Measurements from ENCODE around the gene NRL.

The NRL gene

GRCh38 chr14:24078146-24078545, 36.6 kb downstream of the NRL start:
- Histone ChIP-seq H3K36me3 (ENCODE audit: control insufficient read depth in 2 of 2, insufficient read depth in 2 of 2, low read length in 2 of 2) (no peaks in the 10 kb centered on the region), H3K9me3 (ENCODE audit: control insufficient read depth in 2 of 2, low read length in 2 of 2) (no peaks in the 10 kb centered on the region), H3K27ac (ENCODE audit: low read length) (no peak overlapping the region), H3K27me3 (ENCODE audit: control insufficient read depth in 1 of 2, insufficient read depth in 2 of 2, low read length in 2 of 2) (peaks cover 2 to 3% of the 10 kb centered on the region in 2 donors), H3K9ac (ENCODE audit: low read length in 2 of 2) (no peak overlapping the region), H3K4me1 (ENCODE audit: control insufficient read depth, insufficient read depth, low read length) (peaks cover 10% of the 10 kb centered on the region), H3K4me3 (ENCODE audit: low read length in 2 of 2) (no peak overlapping the region)

- peaks cover 2 to 3% of the 10 kb centered on the region in 2 donors for H3K27me3 ChIP-seq (ENCODE audit: control insufficient read depth in 1 of 2, insufficient read depth in 2 of 2, low read length in 2 of 2)
- no peak overlapping the region for H3K9ac ChIP-seq (ENCODE audit: low read length in 2 of 2)
- H3K4me3 ChIP-seq (ENCODE audit: low read length in 2 of 2) = no peak overlapping the region
- no peak overlapping the region for H3K27ac ChIP-seq (ENCODE audit: low read length)
- peaks cover 20% of the 10 kb centered on the region for H3K4me1 ChIP-seq (ENCODE audit: control insufficient read depth, insufficient read depth, low read length)
- H3K36me3 ChIP-seq (ENCODE audit: control insufficient read depth in 2 of 2, insufficient read depth in 2 of 2, low read length in 2 of 2) = no peaks in the 10 kb centered on the region
- H3K9me3 ChIP-seq (ENCODE audit: control insufficient read depth in 2 of 2, low read length in 2 of 2) = no peaks in the 10 kb centered on the region
These were observed 37.7 kb downstream of the NRL start for GRCh38 chr14:24077086-24077485.

DNA sequence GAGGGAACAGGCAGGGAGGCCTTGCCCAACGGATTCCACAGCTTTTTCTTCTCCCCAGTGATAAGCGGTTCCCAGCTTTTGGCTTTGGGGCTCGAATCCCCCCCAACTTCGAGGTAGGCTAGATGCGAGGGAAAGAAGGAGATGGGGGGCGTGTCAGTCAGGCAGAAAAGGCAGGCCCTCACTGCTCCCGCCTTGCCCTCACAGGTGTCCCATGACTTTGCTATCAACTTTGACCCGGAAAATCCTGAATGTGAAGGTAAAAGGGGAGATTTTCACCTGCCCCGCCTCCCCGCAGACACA, 38.5 kb downstream of the NRL start:
- H3K27me3 ChIP-seq (ENCODE audit: control insufficient read depth in 1 of 2, insufficient read depth in 2 of 2, low read length in 2 of 2) = peaks cover 0 to 2% of the 10 kb centered on the region in 2 donors

DNA sequence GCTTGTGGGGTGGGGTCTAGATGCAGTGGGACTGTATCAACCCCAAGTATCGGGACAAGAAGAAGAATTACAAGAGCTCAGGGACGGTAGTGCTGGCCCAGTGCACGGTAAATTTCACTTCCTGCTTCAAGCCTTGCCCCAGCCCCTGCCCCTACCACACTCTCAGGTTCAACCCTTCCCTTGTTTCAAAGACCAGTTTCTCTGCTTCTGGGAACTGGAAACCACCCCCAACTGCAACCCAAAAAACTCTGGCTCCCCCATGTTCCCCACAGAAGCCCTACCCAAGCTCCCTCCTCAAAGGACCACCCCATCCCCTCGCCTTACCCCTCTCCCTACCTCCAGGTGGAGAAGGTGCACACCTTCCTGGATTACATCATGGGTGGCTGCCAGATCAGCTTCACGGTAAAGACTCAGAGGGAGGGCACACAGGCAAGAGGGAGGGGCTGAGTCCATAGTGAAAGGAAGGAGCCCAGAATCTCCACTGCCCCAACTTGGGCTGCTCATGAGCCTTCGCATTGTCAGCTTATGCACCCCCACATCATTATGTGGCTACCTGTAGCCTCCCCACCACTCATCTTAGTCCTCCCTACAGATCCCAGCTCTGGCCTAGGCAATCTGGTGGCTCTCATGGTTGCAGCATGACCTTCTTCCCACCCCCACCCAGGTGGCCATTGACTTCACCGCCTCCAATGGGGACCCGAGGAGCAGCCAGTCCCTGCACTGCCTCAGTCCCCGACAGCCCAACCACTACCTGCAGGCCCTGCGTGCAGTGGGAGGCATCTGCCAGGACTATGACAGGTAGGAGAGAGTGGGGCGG, 39.1 kb downstream of the NRL start:
- H3K4me1 ChIP-seq (ENCODE audit: control insufficient read depth, insufficient read depth, low read length) = peaks cover 16% of the 10 kb centered on the region
- no peak overlapping the region for H3K27ac ChIP-seq (ENCODE audit: low read length)
- H3K9ac ChIP-seq (ENCODE audit: low read length in 2 of 2) = no peak overlapping the region
- H3K27me3 ChIP-seq (ENCODE audit: control insufficient read depth in 1 of 2, insufficient read depth in 2 of 2, low read length in 2 of 2) = peaks cover 0 to 2% of the 10 kb centered on the region in 2 donors
- H3K36me3 ChIP-seq (ENCODE audit: control insufficient read depth in 2 of 2, insufficient read depth in 2 of 2, low read length in 2 of 2) = no peaks in the 10 kb centered on the region
- no peak overlapping the region for H3K4me3 ChIP-seq (ENCODE audit: low read length in 2 of 2)
- H3K9me3 ChIP-seq (ENCODE audit: control insufficient read depth in 2 of 2, low read length in 2 of 2) = no peaks in the 10 kb centered on the region

More for the DNA sequence above, 38.5 kb downstream of the NRL start:
- no peak overlapping the region for H3K4me3 ChIP-seq (ENCODE audit: low read length in 2 of 2)
- no peaks in the 10 kb centered on the region for H3K36me3 ChIP-seq (ENCODE audit: control insufficient read depth in 2 of 2, insufficient read depth in 2 of 2, low read length in 2 of 2)
- no peaks in the 10 kb centered on the region for H3K9me3 ChIP-seq (ENCODE audit: control insufficient read depth in 2 of 2, low read length in 2 of 2)
- H3K4me1 ChIP-seq (ENCODE audit: control insufficient read depth, insufficient read depth, low read length) = peaks cover 20% of the 10 kb centered on the region
- H3K9ac ChIP-seq (ENCODE audit: low read length in 2 of 2) = no peak overlapping the region
- no peak overlapping the region for H3K27ac ChIP-seq (ENCODE audit: low read length)

GRCh38 chr14:24074625-24075484, 39.9 kb downstream of the NRL start:
- Histone ChIP-seq H3K27me3 (ENCODE audit: control insufficient read depth in 1 of 2, insufficient read depth in 2 of 2, low read length in 2 of 2) (peaks cover 0 to 2% of the 10 kb centered on the region in 2 donors), H3K4me3 (ENCODE audit: low read length in 2 of 2) (no peak overlapping the region), H3K9me3 (ENCODE audit: control insufficient read depth in 2 of 2, low read length in 2 of 2) (no peaks in the 10 kb centered on the region), H3K36me3 (ENCODE audit: control insufficient read depth in 2 of 2, insufficient read depth in 2 of 2, low read length in 2 of 2) (no peaks in the 10 kb centered on the region), H3K9ac (ENCODE audit: low read length in 2 of 2) (no peak overlapping the region), H3K4me1 (ENCODE audit: control insufficient read depth, insufficient read depth, low read length) (peaks cover 16% of the 10 kb centered on the region), H3K27ac (ENCODE audit: low read length) (no peak overlapping the region)

DNA sequence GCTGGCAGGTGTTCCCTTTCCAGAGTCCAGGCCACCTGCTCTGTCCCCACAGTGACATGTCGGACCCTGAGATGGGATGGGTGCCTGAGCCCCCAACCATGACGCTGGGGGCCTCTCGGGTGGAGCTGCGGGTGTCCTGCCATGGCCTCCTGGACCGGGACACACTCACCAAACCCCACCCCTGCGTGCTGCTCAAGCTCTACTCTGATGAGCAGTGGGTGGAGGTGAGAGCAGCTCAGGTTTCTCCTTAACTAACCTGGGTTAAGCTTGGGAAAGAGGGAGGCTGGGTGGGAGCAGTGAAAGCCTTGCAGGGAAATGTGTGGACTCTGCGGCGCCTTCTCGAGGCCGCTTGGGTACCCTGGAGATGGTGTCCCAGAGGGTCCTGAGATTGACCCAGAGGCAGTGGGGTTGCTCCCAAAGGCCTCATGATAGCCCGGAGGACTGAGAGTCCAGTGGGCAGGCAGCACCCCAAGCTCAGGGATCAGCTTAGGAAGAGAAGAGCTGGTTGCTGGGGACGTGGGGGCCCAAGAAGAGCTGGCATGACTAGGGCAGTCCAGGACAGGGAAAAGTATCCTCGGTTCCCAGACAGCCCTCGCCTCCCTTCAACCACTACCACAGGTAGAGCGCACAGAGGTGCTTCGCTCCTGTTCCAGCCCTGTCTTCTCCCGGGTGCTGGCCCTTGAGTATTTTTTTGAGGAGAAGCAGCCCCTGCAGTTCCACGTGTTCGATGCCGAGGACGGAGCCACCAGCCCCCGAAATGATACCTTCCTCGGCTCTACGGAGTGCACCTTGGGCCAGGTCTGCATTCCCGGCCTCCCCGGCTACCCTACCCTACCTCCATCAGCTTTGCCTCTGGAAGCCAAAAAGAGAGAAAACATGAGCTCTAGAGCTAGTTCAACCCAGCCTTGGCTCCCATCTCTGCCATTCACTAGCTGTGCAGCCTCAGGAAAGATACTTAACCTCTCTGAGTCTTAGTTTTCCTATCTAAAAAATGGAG, 41.6 kb downstream of the NRL start:
- H3K36me3 ChIP-seq (ENCODE audit: control insufficient read depth in 2 of 2, insufficient read depth in 2 of 2, low read length in 2 of 2) = no peaks in the 10 kb centered on the region

GRCh38 chr14:24072436-24072835, 42.3 kb downstream of the NRL start:
- Histone ChIP-seq H3K36me3 (ENCODE audit: control insufficient read depth in 2 of 2, insufficient read depth in 2 of 2, low read length in 2 of 2) (no peaks in the 10 kb centered on the region), H3K27me3 (ENCODE audit: control insufficient read depth in 1 of 2, insufficient read depth in 2 of 2, low read length in 2 of 2) (peaks cover 0 to 2% of the 10 kb centered on the region in 2 donors), H3K4me3 (ENCODE audit: low read length in 2 of 2) (no peak overlapping the region), H3K9me3 (ENCODE audit: control insufficient read depth in 2 of 2, low read length in 2 of 2) (no peaks in the 10 kb centered on the region), H3K27ac (ENCODE audit: low read length) (no peak overlapping the region), H3K9ac (ENCODE audit: low read length in 2 of 2) (no peak overlapping the region), H3K4me1 (ENCODE audit: control insufficient read depth, insufficient read depth, low read length) (peaks cover 16% of the 10 kb centered on the region)

More for the DNA sequence above, 41.6 kb downstream of the NRL start:
- Histone ChIP-seq H3K27me3 (ENCODE audit: control insufficient read depth in 1 of 2, insufficient read depth in 2 of 2, low read length in 2 of 2) (peaks cover 0 to 2% of the 10 kb centered on the region in 2 donors), H3K4me3 (ENCODE audit: low read length in 2 of 2) (no peak overlapping the region), H3K9me3 (ENCODE audit: control insufficient read depth in 2 of 2, low read length in 2 of 2) (no peaks in the 10 kb centered on the region), H3K4me1 (ENCODE audit: control insufficient read depth, insufficient read depth, low read length) (peaks cover 16% of the 10 kb centered on the region), H3K9ac (ENCODE audit: low read length in 2 of 2) (no peak overlapping the region), H3K27ac (ENCODE audit: low read length) (no peak overlapping the region)

DNA sequence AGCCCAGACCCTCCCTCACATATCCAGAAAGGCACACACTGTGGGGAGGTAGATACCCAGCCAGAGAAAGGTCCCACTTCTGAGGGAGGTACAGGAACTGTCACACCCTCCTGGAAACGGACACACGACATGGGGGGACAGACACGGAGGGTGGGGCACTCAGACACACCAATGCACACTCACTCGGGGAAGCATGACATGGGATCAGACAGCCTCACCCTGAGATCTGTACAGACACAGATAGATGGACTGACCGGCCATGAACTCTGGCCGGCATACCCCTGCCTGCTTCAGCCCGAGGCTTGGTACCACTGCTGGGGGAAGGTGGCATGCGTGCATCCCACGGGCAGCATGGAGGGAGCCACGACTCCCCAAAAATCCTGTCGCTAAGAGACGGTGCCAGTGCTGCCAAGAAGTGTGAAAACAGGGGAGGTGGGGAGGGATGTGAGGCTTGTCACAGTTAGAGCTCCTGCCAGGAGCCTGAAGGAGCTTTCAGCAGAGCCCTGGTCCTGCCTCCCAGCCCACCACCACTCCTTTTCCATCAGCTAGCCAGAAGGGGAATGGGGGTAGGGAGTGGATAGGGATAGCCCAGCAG, 42.8 kb downstream of the NRL start:
- Histone ChIP-seq H3K4me1 (ENCODE audit: control insufficient read depth, insufficient read depth, low read length) (peaks cover 16% of the 10 kb centered on the region), H3K9ac (ENCODE audit: low read length in 2 of 2) (no peak overlapping the region), H3K4me3 (ENCODE audit: low read length in 2 of 2) (peak overlapping the region in 1 of 2 donors; percentile 47), H3K27ac (ENCODE audit: low read length) (no peak overlapping the region), H3K36me3 (ENCODE audit: control insufficient read depth in 2 of 2, insufficient read depth in 2 of 2, low read length in 2 of 2) (no peaks in the 10 kb centered on the region), H3K27me3 (ENCODE audit: control insufficient read depth in 1 of 2, insufficient read depth in 2 of 2, low read length in 2 of 2) (peaks cover 0 to 2% of the 10 kb centered on the region in 2 donors), H3K9me3 (ENCODE audit: control insufficient read depth in 2 of 2, low read length in 2 of 2) (no peaks in the 10 kb centered on the region)

- H3K4me1 ChIP-seq (ENCODE audit: control insufficient read depth, insufficient read depth, low read length) = peaks cover 16% of the 10 kb centered on the region
- no peak within 1 kb of the TSS for H3K9ac ChIP-seq (ENCODE audit: low read length in 2 of 2)
- H3K27ac ChIP-seq (ENCODE audit: low read length) = no peak within 1 kb of the TSS
- H3K9me3 ChIP-seq (ENCODE audit: control insufficient read depth in 2 of 2, low read length in 2 of 2) = no peaks in the 10 kb centered on the region
- no peaks in the 10 kb centered on the region for H3K36me3 ChIP-seq (ENCODE audit: control insufficient read depth in 2 of 2, insufficient read depth in 2 of 2, low read length in 2 of 2)
- peak within 1 kb of the TSS in 1 of 2 donors; percentile 47 for H3K4me3 ChIP-seq (ENCODE audit: low read length in 2 of 2)
- H3K27me3 ChIP-seq (ENCODE audit: control insufficient read depth in 1 of 2, insufficient read depth in 2 of 2, low read length in 2 of 2) = peaks cover 0 to 2% of the 10 kb centered on the region in 2 donors
These were observed 43.5 kb downstream of the NRL start, which contains the start of gene CPNE6 for GRCh38 chr14:24071144-24071697. Gene CPNE6 (plus strand): TSS chr14:24071562. CDS start chr14:24072937, 1,375 bp downstream.
